AG09319 (cell line): Measurements from ENCODE around the gene SLIT3.

Experiments
- DNase-seq: peaks from one replicate; pipeline ENCODE4 v3.0.0-alpha.2; 2010; ENCODE audit warnings: low read depth; ENCODE audit errors: extremely low read depth
- CTCF ChIP-seq: IDR thresholded peaks from 2 replicates; pipeline ENCODE4 v1.5.1; 2011; ENCODE audit warnings: low read depth, mild to moderate bottlenecking, inconsistent platforms, low read length, moderate library complexity

SLIT3 gene

DNA sequence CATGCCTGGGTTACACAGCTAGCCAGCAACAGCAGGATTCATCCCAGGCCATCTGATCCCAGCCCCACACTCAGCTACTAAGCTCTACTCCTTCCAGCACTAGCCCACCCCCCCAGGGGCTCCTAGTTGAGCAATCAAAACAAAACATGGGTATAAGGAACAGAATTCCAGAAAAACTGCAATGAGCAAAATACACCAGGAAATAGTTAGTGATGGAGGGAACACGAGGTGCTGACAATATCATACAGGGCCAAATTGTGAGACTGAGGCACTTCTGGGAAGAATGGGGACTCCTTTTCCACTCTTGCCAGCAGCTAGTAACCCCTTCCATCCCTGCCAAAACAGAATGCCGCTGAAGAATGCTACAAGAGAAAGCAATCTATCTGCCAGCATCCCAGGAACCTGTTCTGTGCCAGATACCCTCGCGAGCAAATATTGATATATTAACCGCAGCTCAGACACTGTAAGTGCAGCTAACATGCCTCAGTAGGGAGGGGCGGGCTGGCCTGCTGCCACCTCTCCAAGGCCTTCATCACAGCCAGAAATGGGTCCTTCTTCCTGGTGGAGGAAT is 161.4 kb downstream of the SLIT3 start:
- no peak for DNase-seq
- TF ChIP-seq CTCF: no peak

- TF ChIP-seq CTCF: no peak
- DNase-seq: no peak
Measured at GRCh38 chr5:169133531-169133930, 167.4 kb downstream of the SLIT3 start.

- no peak for TF ChIP-seq CTCF
Measured at GRCh38 chr5:169132302-169132660, 168.7 kb downstream of the SLIT3 start.

DNA sequence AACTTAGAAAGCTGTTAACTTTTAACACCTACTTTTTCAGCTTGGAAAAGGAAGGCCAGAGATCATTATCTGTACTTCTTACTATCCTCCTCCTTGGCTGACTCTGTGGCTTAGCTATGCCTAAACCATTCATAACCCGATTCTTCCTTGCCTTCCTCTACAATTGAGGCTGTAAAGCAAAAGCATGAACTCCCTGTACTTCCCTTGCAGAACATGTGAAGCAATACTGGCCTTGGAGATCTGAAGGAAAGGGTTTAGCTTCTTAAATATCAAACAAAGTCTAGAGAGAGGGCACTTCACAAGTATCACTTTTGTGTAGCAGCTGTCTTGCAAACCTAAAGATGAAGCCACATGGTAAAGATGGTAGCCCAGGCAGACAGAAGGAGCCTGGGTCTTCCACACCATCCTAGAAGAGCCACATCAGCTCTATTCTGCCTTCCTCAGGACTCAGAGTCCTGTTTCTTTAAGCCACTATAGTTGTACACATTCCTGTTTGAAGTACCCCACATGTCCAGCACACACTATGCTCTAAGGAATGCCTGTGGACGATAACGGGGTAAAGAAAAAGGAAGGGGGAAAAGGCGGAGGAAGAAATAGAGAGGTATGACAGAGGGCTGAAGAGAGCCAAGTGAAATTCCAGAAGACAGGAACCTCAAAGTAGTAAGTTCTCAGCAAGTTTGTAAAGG is 169.2 kb downstream of the SLIT3 start:
- no peak for TF ChIP-seq CTCF

More at GRCh38 chr5:169132302-169132660, 168.7 kb downstream of the SLIT3 start:
- no peak for DNase-seq

DNA sequence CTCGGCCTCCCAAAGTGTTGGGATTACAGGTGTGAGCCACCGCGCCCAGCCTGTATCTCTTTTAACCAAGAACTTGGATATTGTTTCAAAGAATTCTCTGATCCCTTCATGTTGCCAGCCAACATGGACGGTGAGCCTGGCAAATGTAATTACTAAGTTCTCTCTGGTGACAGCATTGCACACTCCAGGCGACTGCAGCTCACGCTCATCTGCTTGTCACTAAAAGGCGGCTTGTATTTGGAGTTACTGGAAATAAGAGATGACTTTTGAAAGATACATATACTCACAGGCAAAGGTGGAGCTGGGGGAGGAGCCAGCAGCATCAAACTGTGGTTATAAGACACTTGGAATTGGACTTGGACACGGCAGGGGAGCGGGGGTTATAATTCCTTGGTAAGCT is 172.3 kb downstream of the SLIT3 start:
- no peak for DNase-seq
- TF ChIP-seq CTCF: no peak

More for the DNA sequence above, 169.2 kb downstream of the SLIT3 start:
- DNase-seq: no peak

DNA sequence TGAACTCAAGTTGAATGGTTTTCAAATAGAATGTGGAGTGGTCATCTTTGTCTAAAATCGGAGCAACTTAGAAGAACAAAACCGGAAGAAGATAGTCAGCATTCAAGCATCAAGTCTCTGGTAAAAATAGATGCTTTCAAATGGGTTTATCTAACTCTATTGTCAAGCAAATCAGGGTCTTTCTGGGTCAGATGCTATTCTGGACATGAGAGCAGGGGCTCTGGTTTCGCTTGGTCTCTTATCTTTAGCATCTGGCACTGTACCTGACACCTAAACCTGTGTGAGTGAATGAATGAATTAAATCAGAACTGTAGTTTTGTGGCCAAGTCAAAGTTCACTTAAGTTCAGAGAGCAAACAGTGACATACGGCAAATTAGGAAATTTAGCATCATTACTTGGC is 173.5 kb downstream of the SLIT3 start:
- no peak for TF ChIP-seq CTCF

DNA sequence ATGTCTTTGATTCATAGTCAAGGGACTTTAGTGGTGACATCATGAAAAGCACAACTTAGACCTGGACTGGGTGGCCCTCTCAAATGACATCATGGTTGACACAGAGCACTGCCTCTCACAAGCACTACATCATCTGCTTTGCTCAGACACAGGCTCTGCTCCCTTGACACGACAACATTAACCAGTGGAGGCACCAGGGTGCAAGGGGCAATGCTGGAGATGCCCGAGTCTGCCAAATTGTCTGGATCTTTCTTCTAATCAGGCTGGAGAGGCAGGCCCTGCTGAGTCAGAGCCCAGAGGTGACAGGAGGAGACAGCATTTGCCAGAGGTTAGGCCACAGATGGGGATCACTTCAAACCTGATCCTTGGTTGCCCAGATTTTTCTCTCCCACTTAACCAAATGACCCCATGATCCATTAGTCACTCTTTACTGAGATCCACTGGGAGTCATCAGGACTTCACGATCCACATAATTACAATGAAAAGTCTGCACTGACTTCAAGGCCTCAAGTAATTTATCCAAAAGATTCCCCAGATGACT is 174.4 kb downstream of the SLIT3 start:
- no peak for TF ChIP-seq CTCF
- DNase-seq: peak; percentile 11

More for the DNA sequence above, 173.5 kb downstream of the SLIT3 start:
- no peak for DNase-seq
